HepG2 (cell line): ENCODE results near the gene PSMD4. TPM values are rescaled to one million over a fixed set of nuclear protein-coding genes. Genes with fewer than 3 reads are reported as not detected.

Source experiments
- ATAC-seq: fragments of 200-7000 bp; cut with Tn5 transposase; 3 replicates; pipeline ENCODE4 v1.9.1; 2020; ENCODE audit warnings: mild to moderate bottlenecking, moderate library complexity
- BruUV-seq: library from RNA; stranded (reverse); fragments of 400-500 nt; replicated peaks from 2 replicates; lab custom pipeline; 2021; lab: Mats Ljungman, UMichigan
- CTCF ChIA-PET: fragments of 300-600 bp; formaldehyde crosslinking; extraction: SDS; loops from one replicate; lab custom pipeline; 2021; ENCODE audit warnings: low total read pairs, inconsistent platforms, low intra/inter-chr PET ratio; lab: Yijun Ruan, JAX
- POLR2A ChIA-PET: fragments of 350-600 bp; sonication (Branson Sonifier 250); formaldehyde crosslinking; loops from one replicate; lab custom pipeline; 2020; ENCODE audit warnings: antibody characterized with exemption, inconsistent platforms; lab: Yijun Ruan, JAX
- DNase-seq: peaks from one replicate; pipeline ENCODE4 v3.0.0-alpha.2; 2015; ENCODE audit warnings: low spot score
- FAIRE-seq: peaks from 3 replicates; lab custom pipeline; 2011; peaks lifted over from hg19 to GRCh38; lab: Jason Lieb, UNC
- H2AFZ ChIP-seq: one replicate; pipeline ENCODE4 v1.6.1; 2011; ENCODE audit warnings: low read length, inconsistent platforms
- H3K27ac ChIP-seq: fragments of 300-600 bp; 3 replicates; pipeline ENCODE4 v1.8.0; 2011; ENCODE audit warnings: mixed run types, mild to moderate bottlenecking, mixed read lengths, low read length, inconsistent platforms; ENCODE audit not compliant: insufficient read depth; ENCODE audit errors: extremely low read length
- H3K27me3 ChIP-seq, 2 experiments: fragments of 200-600 bp in 1 of 2; 2 replicates in 1 of 2; 3 replicates in 1 of 2; pipeline versions ENCODE4 v1.6.0 to v1.8.0; 2011; ENCODE audit warnings: low read length in 2 of 2, mild to moderate bottlenecking in 2 of 2, moderate library complexity in 2 of 2, inconsistent platforms in 1 of 2; ENCODE audit not compliant: insufficient read depth in 2 of 2, control insufficient read depth in 1 of 2
- H3K36me3 ChIP-seq, 2 experiments: fragments of 200-600 bp in 1 of 2; replicated peaks in 1 of 2; 2 replicates in 1 of 2; 3 replicates in 1 of 2; pipeline versions ENCODE4 v1.5.1 to v1.8.0; 2011; ENCODE audit warnings: low read length in 2 of 2, inconsistent platforms in 1 of 2; ENCODE audit not compliant: insufficient read depth in 2 of 2, control insufficient read depth in 1 of 2
- H3K4me1 ChIP-seq: 2 replicates; pipeline ENCODE4 v1.5.1; 2012; ENCODE audit warnings: low read length, inconsistent platforms; ENCODE audit not compliant: insufficient read depth
- H3K4me2 ChIP-seq: 2 replicates; pipeline ENCODE4 v1.6.0; 2011; ENCODE audit warnings: low read depth, low read length, inconsistent platforms
- H3K4me3 ChIP-seq, 3 experiments: fragments of 200-600 bp in 1 of 3; sonication (generic), shearing (Covaris generic) in 1 of 3; replicated peaks in 1 of 3; 2 replicates each; pipeline ENCODE4 v1.5.1; 2011 to 2016; ENCODE audit warnings: low read length in 3 of 3, inconsistent platforms in 2 of 3, low read depth in 2 of 3, mild to moderate bottlenecking in 2 of 3, control low read depth in 1 of 3, mixed read lengths in 1 of 3; ENCODE audit not compliant: insufficient read depth in 1 of 3
- H3K79me2 ChIP-seq: one replicate; pipeline ENCODE4 v1.6.1; 2011; ENCODE audit warnings: low read length, inconsistent platforms; ENCODE audit not compliant: insufficient read depth
- H3K9ac ChIP-seq: 2 replicates; pipeline ENCODE4 v1.6.0; 2011; ENCODE audit warnings: mild to moderate bottlenecking, low read depth, low read length, inconsistent platforms; ENCODE audit not compliant: insufficient read depth
- H3K9me3 ChIP-seq: 2 replicates; pipeline ENCODE4 v1.5.1; 2012; ENCODE audit warnings: mild to moderate bottlenecking, low read length
- H4K20me1 ChIP-seq: 2 replicates; pipeline ENCODE4 v1.6.0; 2011; ENCODE audit warnings: inconsistent platforms, mild to moderate bottlenecking, low read length, moderate library complexity; ENCODE audit not compliant: insufficient read depth
- ATF7 ChIP-seq, 2 experiments: fragments of 450-650 bp in 1 of 2; sonication (generic) in 1 of 2; formaldehyde crosslinking in 1 of 2; IDR thresholded peaks; 2 replicates each; pipeline versions ENCODE4 v1.4.0 to v1.6.1; 2016 to 2020; ENCODE audit warnings: antibody characterized with exemption in 1 of 2, mild to moderate bottlenecking in 1 of 2, missing genetic modification reagents in 1 of 2
- GTF3A ChIP-seq: sonication (generic); formaldehyde crosslinking; conservative IDR thresholded peaks from 2 replicates; pipeline ENCODE4 v1.4.0; 2020; ENCODE audit warnings: mild to moderate bottlenecking, missing genetic modification reagents
- WGBS: methylation state at CpG from one replicate; pipeline ENCODE4 v1.1.6; 2017; ENCODE audit warnings: low lambda C conversion rate; 5-methylcytosine and 5-hydroxymethylcytosine counted together
- in situ Hi-C: cut with HindIII; loops from 2 replicates; pipeline ENCODE4 v1.10.0; 2017; ENCODE audit warnings: low pct_unique_long_range_greater_than_20kb; ENCODE audit not compliant: extremely low pct_ligation_motif_present
- intact Hi-C: fragments of 100-400 bp; cut with micrococcal nuclease; formaldehyde crosslinking; loops from one replicate; pipeline ENCODE4 v1.10.0; 2022; ENCODE audit not compliant: unreplicated experiment
- polyA plus RNA-seq, 8 experiments: library from polyadenylated mRNA; depleted of rRNA in 3 of 8; stranded (reverse) in 7 of 8; unstranded in 1 of 8; fragments of >200 nt; fragmentation: Illumina TruSeq in 4 of 8; extraction: Trizol in 4 of 8; gene quantifications; 2 replicates each; pipeline versions ENCODE4 v1.2.1 to v1.2.3, GENCODE V29; 2011 to 2016; ENCODE audit warnings: low read depth in 4 of 8, missing spikeins in 1 of 8, mixed read lengths in 1 of 8; ENCODE audit not compliant: insufficient read depth in 1 of 8
- total RNA-seq, 5 experiments: library from RNA; depleted of rRNA; stranded (reverse); fragments of >200 nt; fragmentation: Illumina TruSeq; extraction: Trizol; gene quantifications; 2 replicates each; pipeline ENCODE4 v1.2.3, GENCODE V29; 2016; ENCODE audit warnings: low read depth in 1 of 5
- TF ChIP-seq, protein P1 (sequence below): sonication (generic); formaldehyde crosslinking; IDR thresholded peaks from 2 replicates; pipeline ENCODE4 v1.4.0; 2020; ENCODE audit warnings: missing genetic modification reagents, mild to moderate bottlenecking, borderline replicate concordance
- TF ChIP-seq, protein P2 (sequence below): sonication (generic); formaldehyde crosslinking; IDR thresholded peaks from 2 replicates; pipeline ENCODE4 v1.4.0; 2020; ENCODE audit warnings: missing genetic modification reagents

PSMD4 gene
- total and polyA plus RNA-seq, 2 of the 13 experiments (the other 11 are each of a cell fraction or from before 2014, with no cell fraction given), result 194 to 243 TPM

DNA sequence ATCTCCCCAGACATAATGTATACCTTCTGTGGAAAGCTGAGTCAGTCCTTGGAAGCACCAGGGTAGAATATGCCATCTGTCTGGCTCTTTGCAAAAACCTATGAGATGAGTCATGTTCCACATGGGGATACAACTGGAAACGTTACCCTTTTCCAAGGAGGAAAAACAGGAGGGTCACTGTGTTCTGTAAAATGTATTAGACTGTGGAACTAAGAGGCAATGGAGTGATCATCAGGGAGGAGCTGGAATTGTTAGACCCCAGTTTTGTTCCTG lies 16.1 kb upstream of the PSMD4 start (continued):
- TF ChIP-seq, protein P1, sequence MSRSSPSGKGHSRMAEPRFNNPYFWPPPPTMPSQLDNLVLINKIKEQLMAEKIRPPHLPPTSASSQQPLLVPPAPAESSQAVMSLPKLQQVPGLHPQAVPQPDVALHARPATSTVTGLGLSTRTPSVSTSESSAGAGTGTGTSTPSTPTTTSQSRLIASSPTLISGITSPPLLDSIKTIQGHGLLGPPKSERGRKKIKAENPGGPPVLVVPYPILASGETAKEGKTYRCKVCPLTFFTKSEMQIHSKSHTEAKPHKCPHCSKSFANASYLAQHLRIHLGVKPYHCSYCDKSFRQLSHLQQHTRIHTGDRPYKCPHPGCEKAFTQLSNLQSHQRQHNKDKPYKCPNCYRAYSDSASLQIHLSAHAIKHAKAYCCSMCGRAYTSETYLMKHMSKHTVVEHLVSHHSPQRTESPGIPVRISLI (CRISPR knock-in tag), result no peak

DNA sequence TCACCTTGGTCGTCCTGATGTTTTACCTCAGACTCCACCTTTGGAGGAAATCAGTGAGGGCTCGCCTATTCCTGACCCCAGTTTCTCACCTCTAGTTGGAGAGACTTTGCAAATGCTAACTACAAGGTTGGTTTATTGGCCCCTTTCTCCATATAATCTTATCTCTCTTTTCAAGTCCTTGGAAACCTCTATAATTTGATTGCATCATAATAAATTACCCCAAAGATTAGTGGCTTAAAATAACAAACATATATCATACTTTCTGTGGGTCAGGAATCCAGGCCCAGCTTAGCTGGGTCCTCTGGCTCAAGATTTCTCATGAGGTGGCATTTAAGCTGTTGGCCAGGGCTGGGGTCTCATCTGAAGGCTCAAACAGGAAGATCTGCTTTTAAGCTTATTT lies 12.1 kb upstream of the PSMD4 start:
- TF ChIP-seq GTF3A (CRISPR knock-in tag) (no peak), ATF7 (IDR thresholded peaks at IDR 0.05) (peak; percentile 22; the same call in 1 of the 2 replicates), ATF7 (CRISPR knock-in tag; IDR thresholded peaks at IDR 0.05) (no peak)
- TF ChIP-seq, protein P2, sequence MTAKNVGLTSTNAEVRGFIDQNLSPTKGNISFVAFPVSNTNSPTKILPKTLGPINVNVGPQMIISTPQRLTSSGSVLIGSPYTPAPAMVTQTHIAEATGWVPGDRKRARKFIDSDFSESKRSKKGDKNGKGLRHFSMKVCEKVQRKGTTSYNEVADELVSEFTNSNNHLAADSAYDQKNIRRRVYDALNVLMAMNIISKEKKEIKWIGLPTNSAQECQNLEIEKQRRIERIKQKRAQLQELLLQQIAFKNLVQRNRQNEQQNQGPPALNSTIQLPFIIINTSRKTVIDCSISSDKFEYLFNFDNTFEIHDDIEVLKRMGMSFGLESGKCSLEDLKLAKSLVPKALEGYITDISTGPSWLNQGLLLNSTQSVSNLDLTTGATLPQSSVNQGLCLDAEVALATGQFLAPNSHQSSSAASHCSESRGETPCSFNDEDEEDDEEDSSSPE (CRISPR knock-in tag), result no peak
- TF ChIP-seq, all 625 proteins: peak for 1
- H4K20me1 ChIP-seq, result no peaks in the 10 kb centered on the region
- in situ Hi-C loops (no loop called here), intact Hi-C loops (no loop called here)
- ChIA-PET CTCF (no interaction called here), POLR2A (no interaction called here)
- H3K36me3 ChIP-seq, result peaks cover 40 to 89% of the 10 kb centered on the region in 2 experiments
- H3K79me2 ChIP-seq, result no peaks in the 10 kb centered on the region
- no peaks in the 10 kb centered on the region for H3K27me3 ChIP-seq
- H3K27ac ChIP-seq, result no peak overlapping the region
- no peaks in the 10 kb centered on the region for H3K4me1 ChIP-seq
- no peak overlapping the region for H2AFZ ChIP-seq
- ATAC-seq, result no peak
- no peak overlapping the region for H3K4me2 ChIP-seq
- no TSS peak for BruUV-seq
- 94% methylated on average over 2 of the region's 2 CpGs for WGBS
- no peak for DNase-seq
- no peaks in the 10 kb centered on the region for H3K9me3 ChIP-seq
- H3K4me3 ChIP-seq, result no peak overlapping the region
- no peak for FAIRE-seq
- H3K9ac ChIP-seq, result no peak overlapping the region
